PC-9 (cell line): ENCODE measurements around the gene BRAF. TPM values are rescaled to one million over a fixed set of nuclear protein-coding genes. Genes with fewer than 3 reads are reported as not detected.

ENCODE experiments used
- BruUV-seq: library from RNA; stranded (reverse); fragments of 400-500 nt; replicated peaks from 2 replicates; lab custom pipeline; 2021; lab: Mats Ljungman, UMichigan
- CTCF ChIA-PET: fragments of 300-600 bp; sonication (Branson Sonifier 250); formaldehyde crosslinking; loops from one replicate; lab custom pipeline; 2022; ENCODE audit warnings: antibody characterized with exemption; lab: Charles Lee
- POLR2A ChIA-PET: fragments of 300-600 bp; sonication (Branson Sonifier 250); formaldehyde crosslinking; loops from one replicate; lab custom pipeline; 2022; ENCODE audit warnings: antibody characterized with exemption; ENCODE audit not compliant: unreplicated experiment; lab: Charles Lee
- DNase-seq, 2 experiments: peaks; one replicate each; pipeline versions ENCODE4 v3.0.0 to v3.0.0-alpha.2; 2015 to 2022; ENCODE audit warnings: mixed read lengths in 1 of 2
- H2AFZ ChIP-seq: fragments of 200-600 bp; sonication (generic); 2 replicates; pipeline ENCODE4 v1.8.1; 2017; ENCODE audit warnings: antibody characterized with exemption
- H3F3A ChIP-seq: fragments of 200-600 bp; sonication (generic); 2 replicates; pipeline ENCODE4 v1.8.1; 2017; ENCODE audit warnings: antibody characterized with exemption, mild to moderate bottlenecking, low read depth; ENCODE audit not compliant: insufficient read depth
- H3K27ac ChIP-seq: fragments of 200-600 bp; sonication (generic); 2 replicates; pipeline ENCODE4 v1.6.1; 2016; ENCODE audit warnings: mixed run types
- H3K27me3 ChIP-seq: fragments of 200-600 bp; sonication (generic); 2 replicates; pipeline ENCODE4 v1.6.1; 2016; ENCODE audit warnings: low read depth, mixed run types; ENCODE audit not compliant: insufficient read depth
- H3K36me3 ChIP-seq: fragments of 200-600 bp; sonication (generic); 2 replicates; pipeline ENCODE4 v1.6.1; 2016; ENCODE audit warnings: low read depth, mixed run types
- H3K4me1 ChIP-seq: fragments of 200-600 bp; sonication (generic); replicated peaks from 2 replicates; pipeline ENCODE4 v1.6.1; 2016; ENCODE audit warnings: mixed run types; ENCODE audit not compliant: insufficient read depth
- H3K4me2 ChIP-seq: fragments of 200-600 bp; sonication (generic); 2 replicates; pipeline ENCODE4 v1.6.1; 2017; ENCODE audit warnings: mixed run types
- H3K4me3 ChIP-seq: fragments of 200-600 bp; sonication (generic); 2 replicates; pipeline ENCODE4 v1.6.1; 2016; ENCODE audit warnings: mixed run types
- H3K79me2 ChIP-seq: fragments of 200-600 bp; sonication (generic); 2 replicates; pipeline ENCODE4 v1.6.1; 2017; ENCODE audit warnings: low read depth, mixed run types
- H3K9me2 ChIP-seq: fragments of 200-600 bp; sonication (generic); 2 replicates; pipeline ENCODE4 v1.8.1; 2017; ENCODE audit warnings: mild to moderate bottlenecking; ENCODE audit not compliant: insufficient read depth
- H3K9me3 ChIP-seq: fragments of 200-600 bp; sonication (generic); 2 replicates; pipeline ENCODE4 v1.8.1; 2016; ENCODE audit warnings: low read depth; ENCODE audit not compliant: insufficient read depth
- H4K20me1 ChIP-seq: fragments of 200-600 bp; sonication (generic); 2 replicates; pipeline ENCODE4 v1.8.1; 2017; ENCODE audit not compliant: insufficient read depth
- EZH2 ChIP-seq: fragments of 200-600 bp; sonication (generic); IDR thresholded peaks from 2 replicates; pipeline ENCODE4 v1.8.0; 2017; ENCODE audit warnings: antibody characterized with exemption, low read depth
- intact Hi-C: fragments of 100-400 bp; cut with micrococcal nuclease; formaldehyde crosslinking; loops from one replicate; pipeline ENCODE4 v1.10.0; 2022; ENCODE audit not compliant: unreplicated experiment
- total RNA-seq: library from RNA; stranded (reverse); gene quantifications from 2 replicates; pipeline ENCODE4 v1.2.3, GENCODE V29; 2021
- TF ChIP-seq, protein P1 (sequence below): fragments of 200-600 bp; sonication (generic); conservative IDR thresholded peaks from 2 replicates; pipeline ENCODE4 v1.6.1; 2017; ENCODE audit warnings: mixed run types, antibody characterized with exemption, mild to moderate bottlenecking, moderate library complexity

The BRAF gene
- total RNA-seq, 1 experiment from 2014 or later, result 56.9 TPM

GRCh38 chr7:140926021-140926817 is 1.5 kb upstream of the BRAF start:
- Histone ChIP-seq H3K4me3 (no peak overlapping the region), H3K79me2 (peaks cover 33% of the 10 kb centered on the region), H3F3A (peaks cover 12% of the 10 kb centered on the region), H3K9me3 (no peaks in the 10 kb centered on the region), H3K36me3 (no peaks in the 10 kb centered on the region), H3K4me1 (peaks cover 44% of the 10 kb centered on the region), H2AFZ (no peak overlapping the region; the same call in 1 of the 2 replicates), H3K9me2 (no peaks in the 10 kb centered on the region), H4K20me1 (peaks cover 10% of the 10 kb centered on the region; the same call in 1 of the 2 replicates), H3K4me2 (peak overlapping the region; percentile 81; the same call in 1 of the 2 replicates), H3K27me3 (no peaks in the 10 kb centered on the region), H3K27ac (no peak overlapping the region)
- ChIA-PET POLR2A (interaction anchor here (0.6 kb wide), 1 partner anchor 25 kb away, joined by 7 read pairs; no protein-coding TSS in a partner anchor), CTCF (no interaction called here)
- no TSS peak for BruUV-seq
- intact Hi-C loops, result loop anchor here (10.0 kb wide), 1 partner anchor 451 kb away; the partner anchor contains the start of gene MKRN1
- DNase-seq, result no peak
- TF ChIP-seq, protein P1, sequence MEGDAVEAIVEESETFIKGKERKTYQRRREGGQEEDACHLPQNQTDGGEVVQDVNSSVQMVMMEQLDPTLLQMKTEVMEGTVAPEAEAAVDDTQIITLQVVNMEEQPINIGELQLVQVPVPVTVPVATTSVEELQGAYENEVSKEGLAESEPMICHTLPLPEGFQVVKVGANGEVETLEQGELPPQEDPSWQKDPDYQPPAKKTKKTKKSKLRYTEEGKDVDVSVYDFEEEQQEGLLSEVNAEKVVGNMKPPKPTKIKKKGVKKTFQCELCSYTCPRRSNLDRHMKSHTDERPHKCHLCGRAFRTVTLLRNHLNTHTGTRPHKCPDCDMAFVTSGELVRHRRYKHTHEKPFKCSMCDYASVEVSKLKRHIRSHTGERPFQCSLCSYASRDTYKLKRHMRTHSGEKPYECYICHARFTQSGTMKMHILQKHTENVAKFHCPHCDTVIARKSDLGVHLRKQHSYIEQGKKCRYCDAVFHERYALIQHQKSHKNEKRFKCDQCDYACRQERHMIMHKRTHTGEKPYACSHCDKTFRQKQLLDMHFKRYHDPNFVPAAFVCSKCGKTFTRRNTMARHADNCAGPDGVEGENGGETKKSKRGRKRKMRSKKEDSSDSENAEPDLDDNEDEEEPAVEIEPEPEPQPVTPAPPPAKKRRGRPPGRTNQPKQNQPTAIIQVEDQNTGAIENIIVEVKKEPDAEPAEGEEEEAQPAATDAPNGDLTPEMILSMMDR, result no peak
- no peak for TF ChIP-seq EZH2

DNA sequence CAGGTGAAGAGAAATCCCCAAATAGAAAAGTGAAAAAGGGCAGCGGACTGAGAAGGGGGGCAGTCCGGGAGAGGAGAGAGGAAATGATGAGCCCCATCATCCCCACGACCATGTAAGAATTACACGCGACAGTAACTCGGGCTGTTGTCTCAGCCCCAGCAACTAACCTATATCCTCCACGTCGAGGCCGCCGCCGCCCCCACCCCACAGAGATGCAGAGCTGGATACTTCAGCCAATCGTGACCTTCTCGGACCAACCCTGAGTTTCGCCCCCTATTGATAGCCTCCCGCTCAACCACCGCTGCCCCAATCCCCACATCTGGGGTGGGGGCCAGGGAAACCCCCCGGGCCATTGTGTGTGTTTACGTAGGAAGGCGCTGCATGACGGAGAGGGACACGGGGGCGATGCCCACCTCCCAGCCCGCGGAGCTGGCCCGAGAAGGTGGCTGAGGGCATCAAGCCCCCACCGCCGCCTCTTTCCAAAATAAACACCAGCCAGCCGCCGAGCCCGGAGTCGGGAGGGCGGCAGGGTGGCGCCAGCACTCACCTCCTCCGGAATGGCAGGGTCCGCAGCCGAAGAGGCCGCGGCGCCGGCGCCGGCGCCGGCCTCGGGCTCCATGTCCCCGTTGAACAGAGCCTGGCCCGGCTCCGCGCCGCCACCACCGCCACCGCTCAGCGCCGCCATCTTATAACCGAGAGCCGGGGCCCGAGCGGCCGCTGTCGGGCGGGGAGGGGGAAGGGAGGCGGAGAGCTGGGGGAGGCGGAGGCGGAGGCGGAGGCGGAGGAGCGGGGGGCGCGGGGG is 509 bp downstream of the BRAF start:
- H3F3A ChIP-seq, result peaks cover 12% of the 10 kb centered on the region
- H3K9me3 ChIP-seq, result no peaks in the 10 kb centered on the region
- H2AFZ ChIP-seq, result peak overlapping the region; percentile 96
- no TSS peak for BruUV-seq
- H3K79me2 ChIP-seq, result peaks cover 53% of the 10 kb centered on the region
- H3K4me1 ChIP-seq, result peaks cover 50% of the 10 kb centered on the region
- TF ChIP-seq EZH2, result no peak
- TF ChIP-seq, protein P1, result peak; percentile 66
- H3K4me2 ChIP-seq, result peak overlapping the region; percentile 88
- POLR2A ChIA-PET, result interaction anchor here (0.5 to 0.6 kb wide), 3 partner anchors 11 to 262 kb away, joined by 5 to 10 read pairs (median 5); no protein-coding TSS in a partner anchor
- H3K9me2 ChIP-seq, result no peaks in the 10 kb centered on the region
- no peaks in the 10 kb centered on the region for H3K27me3 ChIP-seq
- no peaks in the 10 kb centered on the region for H3K36me3 ChIP-seq
- intact Hi-C loops, result loop anchor here (2.0 to 10.0 kb wide), 3 partner anchors 91 to 449 kb away; partner anchors contain the start of genes MKRN1 and MRPS33
- DNase-seq, result peak; percentile 51 to 69
- H4K20me1 ChIP-seq, result peaks cover 30% of the 10 kb centered on the region
- peak overlapping the region; percentile 98 for H3K4me3 ChIP-seq
- peak overlapping the region; percentile 85 for H3K27ac ChIP-seq
- CTCF ChIA-PET, result interaction anchor here (0.6 to 0.8 kb wide), 4 partner anchors 9 to 255 kb away, joined by 3 to 5 read pairs (median 3); no protein-coding TSS in a partner anchor
